ENCODE measurements around the gene P2RX5.
A peak's percentile ranks its signal among the peaks of the same experiment; 100 is the strongest.
"Not testable (repeated sequence)": the region's sequence is repeated elsewhere in the genome, so short reads cannot be mapped to it uniquely, and the experiment has no call there.

The P2RX5 gene

GRCh38 chr17:3715296-3715695, 19.3 kb upstream of the P2RX5 start:
- FAIRE-seq (no peak), DNase-seq (ENCODE audit: low spot score) (no peak)

GRCh38 chr17:3712811-3713463, 17.0 kb upstream of the P2RX5 start:
- no peak for FAIRE-seq

GRCh38 chr17:3710951-3711383, 15.0 kb upstream of the P2RX5 start:
- FAIRE-seq (no peak), DNase-seq (ENCODE audit: low spot score) (no peak)

More at GRCh38 chr17:3712811-3713463, 17.0 kb upstream of the P2RX5 start:
- DNase-seq (ENCODE audit: low spot score), result no peak

- FAIRE-seq (no peak), DNase-seq (ENCODE audit: low spot score) (no peak)
Measured at GRCh38 chr17:3708366-3708765, 12.4 kb upstream of the P2RX5 start.

- DNase-seq (ENCODE audit: low spot score); FAIRE-seq: not testable (repeated sequence)
Measured at GRCh38 chr17:3705718-3705984, 9.7 kb upstream of the P2RX5 start.

GRCh38 chr17:3704931-3705717, 9.2 kb upstream of the P2RX5 start:
- FAIRE-seq (no peak), DNase-seq (ENCODE audit: low spot score) (no peak)

GRCh38 chr17:3702041-3702539, 6.1 kb upstream of the P2RX5 start:
- FAIRE-seq; DNase-seq (ENCODE audit: low spot score): not testable (repeated sequence)

GRCh38 chr17:3699951-3700350, 4.0 kb upstream of the P2RX5 start:
- FAIRE-seq, result no peak
- DNase-seq (ENCODE audit: low spot score), result no peak

- FAIRE-seq (no peak), DNase-seq (ENCODE audit: low spot score) (no peak)
Measured at GRCh38 chr17:3698139-3698538, 2.2 kb upstream of the P2RX5 start.

GRCh38 chr17:3697103-3697476, 1.1 kb upstream of the P2RX5 start:
- FAIRE-seq, result no peak
- DNase-seq (ENCODE audit: low spot score), result no peak

- DNase-seq (ENCODE audit: low spot score), result no peak
- FAIRE-seq, result no peak
Measured at GRCh38 chr17:3695129-3695722, 729 bp downstream of the P2RX5 start.

- no peak for FAIRE-seq
- DNase-seq (ENCODE audit: low spot score), result no peak
Measured at GRCh38 chr17:3693829-3694231, 2.1 kb downstream of the P2RX5 start.

- FAIRE-seq, result no peak
- DNase-seq (ENCODE audit: low spot score), result no peak
Measured at GRCh38 chr17:3693141-3693540, 2.8 kb downstream of the P2RX5 start.

GRCh38 chr17:3692346-3692745, 3.6 kb downstream of the P2RX5 start:
- no peak for DNase-seq (ENCODE audit: low spot score)
- no peak for FAIRE-seq

- no peak for FAIRE-seq
- DNase-seq (ENCODE audit: low spot score), result no peak
Measured at GRCh38 chr17:3691617-3692067, 4.3 kb downstream of the P2RX5 start.

GRCh38 chr17:3690094-3690715, 5.8 kb downstream of the P2RX5 start:
- DNase-seq (ENCODE audit: low spot score) (no peak), FAIRE-seq (no peak)

GRCh38 chr17:3689262-3690093, 6.5 kb downstream of the P2RX5 start:
- FAIRE-seq, result peak; percentile 62
- DNase-seq (ENCODE audit: low spot score), result no peak

- FAIRE-seq, result no peak
- DNase-seq (ENCODE audit: low spot score), result no peak
Measured at GRCh38 chr17:3688852-3689261, 7.1 kb downstream of the P2RX5 start.

GRCh38 chr17:3688027-3688553, 7.9 kb downstream of the P2RX5 start:
- no peak for FAIRE-seq
- no peak for DNase-seq (ENCODE audit: low spot score)

GRCh38 chr17:3685174-3685573, 10.8 kb downstream of the P2RX5 start:
- no peak for DNase-seq (ENCODE audit: low spot score)
- no peak for FAIRE-seq

GRCh38 chr17:3683054-3683511, 12.9 kb downstream of the P2RX5 start:
- no peak for FAIRE-seq
- DNase-seq (ENCODE audit: low spot score), result peak; percentile 59
